GM12801 (cell line): ENCODE data around the gene TCEAL5.

Source experiments
- CTCF ChIP-seq: IDR thresholded peaks from one replicate; pipeline ENCODE4 v1.5.1; 2011; ENCODE audit warnings: control low read depth; ENCODE audit not compliant: insufficient read length; ENCODE audit errors: extremely low read depth

Gene TCEAL5

GRCh38 chrX:103276581-103277002, at the start of gene TCEAL5:
Gene TCEAL5, minus strand, starts transcription at chrX:103276750. Its CDS starts 2,187 bp downstream, at chrX:103274563.
- no peak for TF ChIP-seq CTCF

- no peak for TF ChIP-seq CTCF
Measured at GRCh38 chrX:103311399-103311780, 34.8 kb upstream of the TCEAL5 start.

- TF ChIP-seq CTCF, result no peak
Measured at GRCh38 chrX:103310555-103311398, 34.2 kb upstream of the TCEAL5 start, which contains the start of gene BEX2. Gene BEX2, minus strand, starts transcription at chrX:103310990. Its CDS starts 1,014 bp downstream, at chrX:103309976.

GRCh38 chrX:103309860-103310554, 33.5 kb upstream of the TCEAL5 start:
- TF ChIP-seq CTCF, result no peak

GRCh38 chrX:103304705-103305104, 28.2 kb upstream of the TCEAL5 start:
- no peak for TF ChIP-seq CTCF

GRCh38 chrX:103293118-103293517, 16.6 kb upstream of the TCEAL5 start:
- TF ChIP-seq CTCF, result no peak

- TF ChIP-seq CTCF, result no peak
Measured at GRCh38 chrX:103279624-103280023, 3.1 kb upstream of the TCEAL5 start.
